Measurements from ENCODE around the gene MYLK. TPM values are rescaled to one million over a fixed set of nuclear protein-coding genes. Genes with fewer than 3 reads are reported as not detected.

Gene MYLK
- total and polyA plus RNA-seq, 4 donors = 17.1 to 158 (median 41.9) TPM

GRCh38 chr3:123724306-123724705 lies 159.8 kb downstream of the MYLK start:
- TF ChIP-seq REST (IDR thresholded peaks at IDR 0.05) (no peak), ZBTB33 (IDR thresholded peaks at IDR 0.05) (no peak), SP1 (IDR thresholded peaks at IDR 0.05) (no peak), HNF4A (conservative IDR thresholded peaks at IDR 0.05) (no peak), CTCF (IDR thresholded peaks at IDR 0.05; ENCODE audit: low read depth, low read length, missing input control) (peak; percentile 13), RXRA (IDR thresholded peaks at IDR 0.05) (no peak), MAX (IDR thresholded peaks at IDR 0.05) (no peak), FOXA1 (IDR thresholded peaks at IDR 0.05) (no peak)
- no peak overlapping the region for H3K9ac ChIP-seq (ENCODE audit: low read depth in 1 of 2, low read length in 2 of 2)
- no peak overlapping the region for H3K4me3 ChIP-seq (ENCODE audit: low read depth in 1 of 3, low read length in 3 of 3)
- WGBS = 44% methylated on average over 3 of the region's 3 CpGs
- no peak overlapping the region for H3K27ac ChIP-seq (ENCODE audit: low read depth in 1 of 2, low read length in 2 of 2)
- DNase-seq (ENCODE audit: low spot score) = no peak
- no peaks in the 10 kb centered on the region for H3K9me3 ChIP-seq (ENCODE audit: control insufficient read depth in 4 of 4, low read length in 3 of 4)
- no peaks in the 10 kb centered on the region for H3K27me3 ChIP-seq (ENCODE audit: control insufficient read depth in 4 of 4, insufficient read depth in 4 of 4, low read length in 3 of 4)
- H3K36me3 ChIP-seq (ENCODE audit: control insufficient read depth in 4 of 4, insufficient read depth in 3 of 4, low read depth in 1 of 4, low read length in 3 of 4) = peaks cover 0 to 26% (median 15%) of the 10 kb centered on the region in 4 donors
- H3K4me1 ChIP-seq (ENCODE audit: control insufficient read depth in 4 of 4, insufficient read depth in 4 of 4, low read length in 3 of 4) = no peaks in the 10 kb centered on the region

- 27% methylated on average over 9 of the region's 9 CpGs for WGBS
- Histone ChIP-seq H3K36me3 (ENCODE audit: control insufficient read depth in 4 of 4, insufficient read depth in 3 of 4, low read depth in 1 of 4, low read length in 3 of 4) (peaks cover 0 to 26% (median 15%) of the 10 kb centered on the region in 4 donors), H3K4me1 (ENCODE audit: control insufficient read depth in 4 of 4, insufficient read depth in 4 of 4, low read length in 3 of 4) (no peaks in the 10 kb centered on the region), H3K27ac (ENCODE audit: low read depth in 1 of 2, low read length in 2 of 2) (no peak overlapping the region), H3K27me3 (ENCODE audit: control insufficient read depth in 4 of 4, insufficient read depth in 4 of 4, low read length in 3 of 4) (no peaks in the 10 kb centered on the region), H3K9me3 (ENCODE audit: control insufficient read depth in 4 of 4, low read length in 3 of 4) (no peaks in the 10 kb centered on the region), H3K4me3 (ENCODE audit: low read depth in 1 of 3, low read length in 3 of 3) (no peak overlapping the region), H3K9ac (ENCODE audit: low read depth in 1 of 2, low read length in 2 of 2) (no peak overlapping the region)
- DNase-seq (ENCODE audit: low spot score) = peak; percentile 47
- TF ChIP-seq NR2F2 (IDR thresholded peaks at IDR 0.05) (no peak), EGR1 (IDR thresholded peaks at IDR 0.05; ENCODE audit: low read depth in 2 of 2) (no peak), JUND (IDR thresholded peaks at IDR 0.05) (no peak), RAD21 (IDR thresholded peaks at IDR 0.05) (peak; percentile 76 to 84), ATF3 (IDR thresholded peaks at IDR 0.05) (no peak), REST (IDR thresholded peaks at IDR 0.05) (no peak), ZBTB33 (IDR thresholded peaks at IDR 0.05) (no peak), CTCF (IDR thresholded peaks at IDR 0.05; ENCODE audit: low read depth, low read length, missing input control) (peak; percentile 66), FOXA2 (IDR thresholded peaks at IDR 0.05) (no peak), HNF4G (IDR thresholded peaks at IDR 0.05) (no peak)
These were observed 160.5 kb downstream of the MYLK start for GRCh38 chr3:123723522-123724168.

Data from liver (tissue), 9 donors.